ENCODE results near the gene CALML4. TPM values are rescaled to one million over a fixed set of nuclear protein-coding genes. Genes with fewer than 3 reads are reported as not detected.

Gene CALML4
- total RNA-seq, 1 donor from 2014 or later = 0.90 TPM

GRCh38 chr15:68196445-68197169 is 8.5 kb downstream of the CALML4 start:
- DNase-seq (ENCODE audit: low spot score) = no peak
- peaks cover 13% of the 10 kb centered on the region for H3K4me1 Mint-ChIP-seq (ENCODE audit: low read depth)
- no peak overlapping the region for H3K4me3 Mint-ChIP-seq (ENCODE audit: unreplicated experiment)
- H3K27ac Mint-ChIP-seq (ENCODE audit: unreplicated experiment) = no peak overlapping the region
- no peaks in the 10 kb centered on the region for H3K27me3 Mint-ChIP-seq (ENCODE audit: low read depth)
- peaks cover 27% of the 10 kb centered on the region for H3K36me3 Mint-ChIP-seq (ENCODE audit: low read depth)
- TF ChIP-seq CTCF (IDR thresholded peaks at IDR 0.05) = no peak
- no peaks in the 10 kb centered on the region for H3K9me3 Mint-ChIP-seq (ENCODE audit: low read depth)

DNA sequence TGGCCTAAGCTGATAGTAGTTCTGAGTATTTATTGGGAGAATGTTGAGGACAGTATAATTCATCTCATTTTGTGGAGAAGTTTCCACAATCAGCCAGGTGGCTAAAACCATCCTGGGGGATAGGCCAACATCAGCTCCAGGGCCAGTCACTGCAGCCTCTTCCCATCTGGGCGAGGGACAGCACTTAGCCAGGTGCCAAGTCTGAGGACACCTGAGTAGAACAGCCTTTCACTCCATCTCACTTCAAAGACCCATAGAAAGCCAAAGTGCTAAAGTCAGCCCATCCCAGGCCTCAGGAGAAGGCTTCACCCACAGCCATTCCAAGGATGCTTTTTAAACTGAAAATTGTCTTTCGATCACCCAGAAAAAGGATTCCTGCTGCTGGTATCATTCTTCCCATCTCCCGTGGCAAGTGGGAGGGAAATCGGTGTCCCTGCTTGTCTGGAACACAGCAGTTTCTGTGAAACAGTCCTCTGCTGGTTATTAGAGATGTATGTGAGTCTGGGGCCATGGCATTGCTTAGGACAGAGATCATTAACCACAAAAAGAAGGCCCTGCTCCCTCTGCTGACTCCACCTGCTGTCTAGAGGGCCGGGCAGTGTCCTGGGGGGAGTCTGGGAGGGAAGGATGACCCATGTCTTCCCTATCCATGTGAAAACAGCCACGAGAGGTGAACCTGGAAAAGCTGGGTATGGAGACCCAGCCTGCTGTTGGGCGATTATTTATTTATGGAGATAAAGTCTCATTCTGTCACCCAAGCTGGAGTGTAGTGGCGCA is 9.6 kb downstream of the CALML4 start:
- Mint-ChIP-seq H3K27ac (ENCODE audit: unreplicated experiment) (peak overlapping the region; percentile 15), H3K36me3 (ENCODE audit: low read depth) (peaks cover 27% of the 10 kb centered on the region), H3K27me3 (ENCODE audit: low read depth) (no peaks in the 10 kb centered on the region), H3K9me3 (ENCODE audit: low read depth) (no peaks in the 10 kb centered on the region), H3K4me3 (ENCODE audit: unreplicated experiment) (no peak overlapping the region), H3K4me1 (ENCODE audit: low read depth) (peaks cover 22% of the 10 kb centered on the region)
- no peak for TF ChIP-seq CTCF (IDR thresholded peaks at IDR 0.05)
- no peak for DNase-seq (ENCODE audit: low spot score)

DNA sequence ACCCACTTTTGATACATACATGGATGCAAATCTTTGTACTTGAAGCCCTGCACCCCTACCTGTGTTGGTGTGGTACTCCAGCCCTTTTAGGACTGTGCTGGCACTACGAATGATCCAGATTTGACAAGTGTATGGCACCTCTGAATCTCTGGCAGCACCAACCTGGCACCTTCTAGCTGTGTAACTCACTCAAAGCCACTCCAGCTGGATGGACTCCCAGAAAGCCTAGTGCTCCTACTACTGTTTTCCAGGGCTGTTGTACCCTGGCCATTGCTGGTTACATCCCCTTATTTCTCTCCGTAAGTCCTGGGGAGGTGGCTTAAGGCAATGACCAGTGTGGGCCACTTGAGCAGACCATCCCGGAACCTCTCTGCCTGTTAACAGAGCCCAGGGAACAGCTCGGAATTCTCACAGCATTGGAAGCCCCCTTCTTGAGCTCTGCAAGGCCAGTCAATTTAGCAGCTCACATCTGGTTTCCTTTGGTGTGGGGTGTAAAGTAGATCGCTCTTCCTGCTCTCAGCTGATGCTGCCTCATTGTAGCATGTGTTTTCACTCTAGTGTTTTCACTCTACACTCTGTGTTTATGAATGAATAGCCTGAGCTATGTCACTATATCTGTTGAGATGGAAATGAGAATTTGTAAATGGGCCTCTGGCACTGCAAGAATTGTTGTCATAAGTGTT is 12.2 kb downstream of the CALML4 start:
- DNase-seq (ENCODE audit: low spot score) = no peak
- H3K27me3 Mint-ChIP-seq (ENCODE audit: low read depth) = no peaks in the 10 kb centered on the region
- H3K36me3 Mint-ChIP-seq (ENCODE audit: low read depth) = peaks cover 32% of the 10 kb centered on the region
- H3K4me3 Mint-ChIP-seq (ENCODE audit: unreplicated experiment) = no peak overlapping the region
- no peak for TF ChIP-seq CTCF (IDR thresholded peaks at IDR 0.05)
- no peak overlapping the region for H3K27ac Mint-ChIP-seq (ENCODE audit: unreplicated experiment)
- H3K4me1 Mint-ChIP-seq (ENCODE audit: low read depth) = peaks cover 29% of the 10 kb centered on the region
- no peaks in the 10 kb centered on the region for H3K9me3 Mint-ChIP-seq (ENCODE audit: low read depth)

GRCh38 chr15:68192117-68192516 is 13.0 kb downstream of the CALML4 start:
- TF ChIP-seq CTCF (IDR thresholded peaks at IDR 0.05) = no peak
- Mint-ChIP-seq H3K36me3 (ENCODE audit: low read depth) (peaks cover 29% of the 10 kb centered on the region), H3K27me3 (ENCODE audit: low read depth) (no peaks in the 10 kb centered on the region), H3K4me3 (ENCODE audit: unreplicated experiment) (no peak overlapping the region), H3K9me3 (ENCODE audit: low read depth) (no peaks in the 10 kb centered on the region), H3K4me1 (ENCODE audit: low read depth) (peaks cover 38% of the 10 kb centered on the region), H3K27ac (ENCODE audit: unreplicated experiment) (no peak overlapping the region)
- DNase-seq (ENCODE audit: low spot score) = no peak

DNA sequence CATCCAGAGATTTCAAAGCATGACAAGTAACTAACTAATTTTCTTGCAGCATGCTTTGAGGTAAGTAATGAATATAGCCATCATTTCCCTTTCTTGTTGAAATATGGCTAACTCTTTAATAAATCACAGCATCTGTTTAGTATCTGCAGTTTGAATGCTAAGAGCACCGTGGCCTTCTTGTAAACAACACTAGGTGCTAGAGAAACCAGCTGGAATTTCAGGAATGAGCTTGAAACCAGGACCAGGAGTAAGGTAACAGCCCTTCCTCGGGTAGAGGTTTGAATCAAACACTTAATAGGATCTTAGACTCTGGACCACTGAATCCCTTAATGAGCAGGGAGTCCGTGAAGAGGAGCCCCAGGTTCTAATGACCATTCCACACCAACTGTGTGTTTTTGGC is 13.6 kb downstream of the CALML4 start:
- no peaks in the 10 kb centered on the region for H3K27me3 Mint-ChIP-seq (ENCODE audit: low read depth)
- no peak for TF ChIP-seq CTCF (IDR thresholded peaks at IDR 0.05)
- no peaks in the 10 kb centered on the region for H3K9me3 Mint-ChIP-seq (ENCODE audit: low read depth)
- H3K4me1 Mint-ChIP-seq (ENCODE audit: low read depth) = peaks cover 43% of the 10 kb centered on the region
- H3K36me3 Mint-ChIP-seq (ENCODE audit: low read depth) = peaks cover 29% of the 10 kb centered on the region
- DNase-seq (ENCODE audit: low spot score) = no peak
- no peak overlapping the region for H3K27ac Mint-ChIP-seq (ENCODE audit: unreplicated experiment)
- H3K4me3 Mint-ChIP-seq (ENCODE audit: unreplicated experiment) = no peak overlapping the region
